Measurements from ENCODE around the gene ALDOA.

DNA sequence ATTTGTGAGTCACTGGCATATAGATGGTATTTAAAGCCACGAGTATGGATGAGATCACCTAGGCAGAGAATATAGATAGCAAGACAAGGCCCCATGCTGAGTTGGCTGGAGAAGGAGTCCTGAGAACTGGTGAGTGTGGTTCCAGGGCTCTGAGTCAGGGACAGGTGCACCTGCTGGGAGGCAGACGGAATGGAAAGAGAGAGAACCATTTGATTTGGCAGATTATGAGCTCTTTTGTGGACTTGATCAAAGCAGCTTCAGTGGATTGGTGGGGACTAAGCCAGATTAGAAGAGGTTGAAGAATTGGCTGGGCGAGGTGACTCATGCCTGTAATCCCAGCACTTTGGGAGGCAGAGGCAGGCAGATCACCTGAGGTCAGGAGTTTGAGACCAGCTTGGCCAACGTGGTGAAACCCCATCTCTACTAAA is 46.8 kb upstream of the ALDOA start:
- TF ChIP-seq EZH2phosphoT487 (IDR thresholded peaks at IDR 0.05; ENCODE audit: low read depth, severe bottlenecking, unreplicated experiment): no peak
- TF ChIP-seq CTCF (IDR thresholded peaks at IDR 0.05; ENCODE audit: poor library complexity): no peak

All from hepatocyte (in vitro differentiated cells).